ENCODE measurements around the gene PPARA. TPM values are rescaled to one million over a fixed set of nuclear protein-coding genes. Genes with fewer than 3 reads are reported as not detected.

The PPARA gene
- polyA plus RNA-seq, 1 of the 3 experiments (the other 2 are of a cell fraction): 4.5 TPM

- Histone ChIP-seq H3K9me2 (no peaks in the 10 kb centered on the region), H3K9me3 (no peaks in the 10 kb centered on the region), H3K4me3 (ENCODE audit: low read depth in 2 of 2, low read length in 1 of 2) (no peak overlapping the region), H3K9ac (no peak overlapping the region), H3F3A (replicated peaks; ENCODE audit: insufficient read depth) (peaks cover 4% of the 10 kb centered on the region), H3K4me2 (no peak overlapping the region), H2AFZ (ENCODE audit: low read depth) (no peak overlapping the region), H3K27ac (ENCODE audit: low read depth in 2 of 2, low read length in 1 of 2) (no peak overlapping the region), H3K4me1 (ENCODE audit: control insufficient read depth in 1 of 2, insufficient read depth in 2 of 2, low read depth in 1 of 2, low read length in 1 of 2) (peaks cover 5 to 17% of the 10 kb centered on the region in 2 experiments; a peak in 3 of 4 replicates), H3K27me3 (ENCODE audit: insufficient read depth) (no peaks in the 10 kb centered on the region), H3K79me2 (ENCODE audit: insufficient read depth) (peaks cover 9% of the 10 kb centered on the region), H3K36me3 (replicated peaks in 1 of 2; ENCODE audit: control insufficient read depth in 1 of 2, insufficient read depth in 2 of 2, low read length in 1 of 2) (peaks cover 9 to 14% of the 10 kb centered on the region in 2 experiments), H4K20me1 (ENCODE audit: insufficient read depth) (no peaks in the 10 kb centered on the region)
- 98% methylated on average over 14 of the region's 14 CpGs for WGBS (ENCODE audit: low lambda C conversion rate)
- CTCF ChIA-PET: no interaction called here
- DNase-seq: no peak
- POLR2A ChIA-PET: no interaction called here
- TF ChIP-seq FOXM1 (IDR thresholded peaks at IDR 0.05; ENCODE audit: low read depth) (no peak), RAD21 (IDR thresholded peaks at IDR 0.05; ENCODE audit: low read length) (no peak)
Observed at GRCh38 chr22:46292732-46293131, 142.4 kb downstream of the PPARA start.

Other genes starting within 250 kb of the PPARA start
- gene WNT7B, start 173.4 kb upstream of the PPARA start, polyA plus RNA-seq (2012; rRNA removed): 0.13 TPM in 1 of 2 replicates, not detected in the other
- gene CDPF1, start 99.8 kb downstream of the PPARA start, polyA plus RNA-seq (2012; rRNA removed): 25.3 and 29.0 TPM in 2 replicates
- 0.02 TPM in 1 of 2 replicates, not detected in the other for gene PKDREJ, start 112.8 kb downstream of the PPARA start, polyA plus RNA-seq (2012; rRNA removed)
- gene TTC38, start 117.5 kb downstream of the PPARA start, polyA plus RNA-seq (2012; rRNA removed): 24.0 and 25.6 TPM in 2 replicates
- 9.4 and 12.2 TPM in 2 replicates for gene GTSE1, start 146.3 kb downstream of the PPARA start, polyA plus RNA-seq (2012; rRNA removed)
- gene TRMU, start 185.2 kb downstream of the PPARA start, polyA plus RNA-seq (2012; rRNA removed): 47.1 and 47.4 TPM in 2 replicates